Measurements from ENCODE around the gene PRPF31.
"Not testable (repeated sequence)": the region's sequence is repeated elsewhere in the genome, so short reads cannot be mapped to it uniquely, and the experiment has no call there.

DNA sequence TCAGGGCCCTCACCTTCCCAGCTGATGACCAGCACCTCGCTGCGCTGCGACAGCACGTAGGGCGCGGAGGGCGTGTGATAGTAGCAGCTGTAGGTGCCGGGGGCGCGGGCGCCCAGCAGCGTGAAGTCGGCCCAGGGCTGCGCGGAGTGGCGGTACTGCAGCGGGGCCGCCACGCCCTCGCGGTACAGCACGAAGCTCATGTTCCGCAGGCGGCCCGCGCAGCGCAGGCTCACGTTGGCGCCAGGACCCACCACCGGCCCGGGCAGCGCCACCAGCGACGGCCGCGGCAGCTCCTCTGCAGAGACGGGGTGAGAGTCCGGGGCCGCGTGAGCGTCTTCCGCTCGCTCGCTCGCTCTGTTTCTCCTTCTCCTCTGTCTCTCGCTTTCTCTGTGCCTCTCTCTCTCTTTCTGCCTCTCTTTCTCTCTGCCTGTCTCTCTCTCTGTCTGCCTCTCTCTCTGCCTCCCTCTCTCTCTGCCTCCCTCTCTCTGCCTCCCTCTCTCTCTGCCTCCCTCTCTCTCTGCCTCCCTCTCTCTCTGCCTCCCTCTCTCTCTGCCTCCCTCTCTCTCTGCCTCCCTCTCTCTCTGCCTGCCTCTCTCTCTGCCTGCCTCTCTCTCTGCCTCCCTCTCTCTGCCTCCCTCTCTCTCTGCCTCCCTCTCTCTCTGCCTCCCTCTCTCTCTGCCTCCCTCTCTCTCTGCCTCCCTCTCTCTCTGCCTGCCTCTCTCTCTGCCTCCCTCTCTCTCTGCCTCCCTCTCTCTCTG is 19.5 kb upstream of the PRPF31 start:
- TF ChIP-seq, protein P1, sequence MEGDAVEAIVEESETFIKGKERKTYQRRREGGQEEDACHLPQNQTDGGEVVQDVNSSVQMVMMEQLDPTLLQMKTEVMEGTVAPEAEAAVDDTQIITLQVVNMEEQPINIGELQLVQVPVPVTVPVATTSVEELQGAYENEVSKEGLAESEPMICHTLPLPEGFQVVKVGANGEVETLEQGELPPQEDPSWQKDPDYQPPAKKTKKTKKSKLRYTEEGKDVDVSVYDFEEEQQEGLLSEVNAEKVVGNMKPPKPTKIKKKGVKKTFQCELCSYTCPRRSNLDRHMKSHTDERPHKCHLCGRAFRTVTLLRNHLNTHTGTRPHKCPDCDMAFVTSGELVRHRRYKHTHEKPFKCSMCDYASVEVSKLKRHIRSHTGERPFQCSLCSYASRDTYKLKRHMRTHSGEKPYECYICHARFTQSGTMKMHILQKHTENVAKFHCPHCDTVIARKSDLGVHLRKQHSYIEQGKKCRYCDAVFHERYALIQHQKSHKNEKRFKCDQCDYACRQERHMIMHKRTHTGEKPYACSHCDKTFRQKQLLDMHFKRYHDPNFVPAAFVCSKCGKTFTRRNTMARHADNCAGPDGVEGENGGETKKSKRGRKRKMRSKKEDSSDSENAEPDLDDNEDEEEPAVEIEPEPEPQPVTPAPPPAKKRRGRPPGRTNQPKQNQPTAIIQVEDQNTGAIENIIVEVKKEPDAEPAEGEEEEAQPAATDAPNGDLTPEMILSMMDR (conservative IDR thresholded peaks at IDR 0.05), result not testable (repeated sequence)
- TF ChIP-seq EZH2 (IDR thresholded peaks at IDR 0.05; ENCODE audit: low read depth), result not testable (repeated sequence)
